Occipital lobe (tissue), 2 donors: ENCODE measurements around the gene TMEM52. TPM values are rescaled to one million over a fixed set of nuclear protein-coding genes. Genes with fewer than 3 reads are reported as not detected.

Experiments used
- DNase-seq: peaks from one replicate; lab custom pipeline; 2025; lab: John Stamatoyannopoulos, UW
- total RNA-seq: library from RNA; depleted of rRNA; stranded (reverse); fragments of >200 nt; gene quantifications from one replicate; pipeline ENCODE4 v1.2.3, GENCODE V29; 2014

TMEM52 gene
- total RNA-seq, 1 donor from 2014 or later, result 1.1 TPM

DNA sequence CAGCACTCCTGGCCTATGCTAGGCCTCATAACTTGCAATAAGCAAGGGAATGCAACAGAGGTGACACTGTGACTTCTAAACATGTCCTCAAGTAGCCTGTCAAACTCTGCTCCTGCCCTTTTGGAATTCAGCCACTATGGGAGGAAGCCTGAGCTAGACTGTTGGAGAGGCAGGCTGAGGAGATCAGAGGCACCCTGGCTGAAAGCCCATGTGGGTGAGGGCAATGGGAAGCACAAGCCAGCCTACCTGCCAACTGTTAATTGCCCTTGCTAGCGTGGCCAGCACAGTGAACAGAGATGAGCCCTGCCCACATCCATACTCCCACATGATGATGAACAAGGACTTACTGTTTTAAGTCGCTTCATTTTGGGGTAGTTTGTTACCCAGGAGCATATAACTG is 45.9 kb downstream of the TMEM52 start:
- DNase-seq, result no peak

DNA sequence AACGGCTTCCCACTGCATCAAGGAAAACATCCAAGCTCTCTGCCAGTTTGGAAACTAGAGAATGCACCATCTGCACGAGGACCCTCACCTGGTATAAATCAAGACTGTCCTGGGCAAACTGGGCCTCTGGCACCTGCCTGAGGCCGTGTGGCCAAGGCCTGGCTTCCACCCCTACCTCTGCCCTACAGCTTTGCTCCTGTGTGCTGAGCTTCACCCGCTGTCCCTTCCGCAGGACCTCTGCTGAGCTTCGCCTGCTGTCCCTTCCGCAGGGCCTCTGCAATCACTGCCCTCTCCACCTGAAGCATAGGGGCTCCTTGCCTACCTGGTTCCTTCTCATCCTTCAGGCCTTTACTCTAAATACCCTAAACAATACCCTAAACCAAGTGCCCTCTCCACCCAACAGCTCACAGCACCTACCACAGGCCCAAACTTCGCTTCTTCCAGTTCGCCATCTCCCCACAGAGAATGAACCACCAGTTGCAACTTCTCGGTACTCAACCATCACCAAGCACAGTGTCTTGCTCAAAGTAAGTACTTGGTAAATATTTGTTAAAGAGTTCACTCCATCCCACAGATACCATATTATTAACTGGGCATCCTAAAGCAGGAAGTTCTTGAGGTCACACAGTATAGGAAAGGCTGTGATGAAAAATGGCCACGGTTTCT is 46.6 kb downstream of the TMEM52 start:
- no peak for DNase-seq

DNA sequence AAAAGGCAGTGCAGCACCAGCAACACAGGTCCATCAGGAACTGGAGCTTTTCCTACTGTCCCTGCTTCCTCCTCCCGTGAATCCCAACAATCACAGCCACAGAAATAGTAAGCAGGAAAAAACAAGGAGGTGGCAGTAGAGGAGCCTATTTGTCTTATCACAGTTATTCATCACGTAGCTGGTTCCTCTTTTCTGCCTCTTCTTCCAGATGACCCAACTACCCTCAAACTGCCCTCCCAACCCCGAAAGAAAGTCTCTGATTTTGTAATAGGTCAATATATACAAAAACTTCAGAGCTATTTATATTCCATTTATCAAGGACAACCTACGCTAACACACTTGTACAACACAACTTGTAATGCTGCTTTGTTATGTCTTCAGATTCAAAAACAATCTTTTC is 49.6 kb downstream of the TMEM52 start:
- DNase-seq, result no peak

Other genes starting within 250 kb of the TMEM52 start
- 61.6 TPM for gene SLC35E2B, start 226.5 kb downstream of the TMEM52 start, total RNA-seq
- gene CDK11A, start 194.9 kb downstream of the TMEM52 start, total RNA-seq, result 7.6 TPM
- gene NADK, start 140.8 kb downstream of the TMEM52 start, total RNA-seq, result 20.4 TPM
- gene GNB1, start 28.2 kb downstream of the TMEM52 start, total RNA-seq, result 144 TPM
- not detected for gene CALML6, start 4.0 kb downstream of the TMEM52 start, total RNA-seq
- gene CFAP74, start 84.5 kb upstream of the TMEM52 start, total RNA-seq, result 0.47 TPM
- 0.62 TPM for gene GABRD, start 100.1 kb upstream of the TMEM52 start, total RNA-seq
- 58.3 TPM for gene PRKCZ, start 131.1 kb upstream of the TMEM52 start, total RNA-seq